ENCODE results near the gene RHBDL3.

DNA sequence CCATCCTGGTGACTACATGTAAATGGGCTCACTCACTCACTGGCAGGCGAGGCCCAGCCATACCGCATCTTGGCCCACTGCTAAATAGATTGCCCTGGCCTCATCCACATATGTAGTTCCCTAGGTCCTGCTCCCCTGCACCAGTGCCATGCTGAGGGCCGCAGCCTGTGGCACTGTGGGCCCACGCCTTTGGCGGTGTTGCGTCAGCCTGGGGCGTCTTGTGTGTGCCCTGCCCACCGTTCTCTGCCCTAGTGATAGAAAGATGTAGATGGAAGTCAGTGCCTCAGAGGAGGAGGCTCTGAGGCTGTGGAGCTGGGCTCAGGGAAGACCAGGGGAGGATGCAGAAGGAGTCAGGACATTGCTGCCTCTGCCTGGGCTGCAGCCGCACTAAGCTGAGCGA is 57.4 kb downstream of the RHBDL3 start:
- TF ChIP-seq, protein P1, sequence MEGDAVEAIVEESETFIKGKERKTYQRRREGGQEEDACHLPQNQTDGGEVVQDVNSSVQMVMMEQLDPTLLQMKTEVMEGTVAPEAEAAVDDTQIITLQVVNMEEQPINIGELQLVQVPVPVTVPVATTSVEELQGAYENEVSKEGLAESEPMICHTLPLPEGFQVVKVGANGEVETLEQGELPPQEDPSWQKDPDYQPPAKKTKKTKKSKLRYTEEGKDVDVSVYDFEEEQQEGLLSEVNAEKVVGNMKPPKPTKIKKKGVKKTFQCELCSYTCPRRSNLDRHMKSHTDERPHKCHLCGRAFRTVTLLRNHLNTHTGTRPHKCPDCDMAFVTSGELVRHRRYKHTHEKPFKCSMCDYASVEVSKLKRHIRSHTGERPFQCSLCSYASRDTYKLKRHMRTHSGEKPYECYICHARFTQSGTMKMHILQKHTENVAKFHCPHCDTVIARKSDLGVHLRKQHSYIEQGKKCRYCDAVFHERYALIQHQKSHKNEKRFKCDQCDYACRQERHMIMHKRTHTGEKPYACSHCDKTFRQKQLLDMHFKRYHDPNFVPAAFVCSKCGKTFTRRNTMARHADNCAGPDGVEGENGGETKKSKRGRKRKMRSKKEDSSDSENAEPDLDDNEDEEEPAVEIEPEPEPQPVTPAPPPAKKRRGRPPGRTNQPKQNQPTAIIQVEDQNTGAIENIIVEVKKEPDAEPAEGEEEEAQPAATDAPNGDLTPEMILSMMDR (IDR thresholded peaks at IDR 0.05; ENCODE audit: low read depth, low read length, missing input control): no peak
- no peak for TF ChIP-seq SP1 (IDR thresholded peaks at IDR 0.05)
- TF ChIP-seq, protein P2, sequence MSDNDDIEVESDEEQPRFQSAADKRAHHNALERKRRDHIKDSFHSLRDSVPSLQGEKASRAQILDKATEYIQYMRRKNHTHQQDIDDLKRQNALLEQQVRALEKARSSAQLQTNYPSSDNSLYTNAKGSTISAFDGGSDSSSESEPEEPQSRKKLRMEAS (IDR thresholded peaks at IDR 0.05): no peak
- TF ChIP-seq, protein P3, sequence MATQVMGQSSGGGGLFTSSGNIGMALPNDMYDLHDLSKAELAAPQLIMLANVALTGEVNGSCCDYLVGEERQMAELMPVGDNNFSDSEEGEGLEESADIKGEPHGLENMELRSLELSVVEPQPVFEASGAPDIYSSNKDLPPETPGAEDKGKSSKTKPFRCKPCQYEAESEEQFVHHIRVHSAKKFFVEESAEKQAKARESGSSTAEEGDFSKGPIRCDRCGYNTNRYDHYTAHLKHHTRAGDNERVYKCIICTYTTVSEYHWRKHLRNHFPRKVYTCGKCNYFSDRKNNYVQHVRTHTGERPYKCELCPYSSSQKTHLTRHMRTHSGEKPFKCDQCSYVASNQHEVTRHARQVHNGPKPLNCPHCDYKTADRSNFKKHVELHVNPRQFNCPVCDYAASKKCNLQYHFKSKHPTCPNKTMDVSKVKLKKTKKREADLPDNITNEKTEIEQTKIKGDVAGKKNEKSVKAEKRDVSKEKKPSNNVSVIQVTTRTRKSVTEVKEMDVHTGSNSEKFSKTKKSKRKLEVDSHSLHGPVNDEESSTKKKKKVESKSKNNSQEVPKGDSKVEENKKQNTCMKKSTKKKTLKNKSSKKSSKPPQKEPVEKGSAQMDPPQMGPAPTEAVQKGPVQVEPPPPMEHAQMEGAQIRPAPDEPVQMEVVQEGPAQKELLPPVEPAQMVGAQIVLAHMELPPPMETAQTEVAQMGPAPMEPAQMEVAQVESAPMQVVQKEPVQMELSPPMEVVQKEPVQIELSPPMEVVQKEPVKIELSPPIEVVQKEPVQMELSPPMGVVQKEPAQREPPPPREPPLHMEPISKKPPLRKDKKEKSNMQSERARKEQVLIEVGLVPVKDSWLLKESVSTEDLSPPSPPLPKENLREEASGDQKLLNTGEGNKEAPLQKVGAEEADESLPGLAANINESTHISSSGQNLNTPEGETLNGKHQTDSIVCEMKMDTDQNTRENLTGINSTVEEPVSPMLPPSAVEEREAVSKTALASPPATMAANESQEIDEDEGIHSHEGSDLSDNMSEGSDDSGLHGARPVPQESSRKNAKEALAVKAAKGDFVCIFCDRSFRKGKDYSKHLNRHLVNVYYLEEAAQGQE (IDR thresholded peaks at IDR 0.05): no peak
- TF ChIP-seq EGR1 (IDR thresholded peaks at IDR 0.05; ENCODE audit: low read depth in 2 of 2): no peak
- no peak for TF ChIP-seq TAF1 (conservative IDR thresholded peaks at IDR 0.05)
- TF ChIP-seq, protein P4, sequence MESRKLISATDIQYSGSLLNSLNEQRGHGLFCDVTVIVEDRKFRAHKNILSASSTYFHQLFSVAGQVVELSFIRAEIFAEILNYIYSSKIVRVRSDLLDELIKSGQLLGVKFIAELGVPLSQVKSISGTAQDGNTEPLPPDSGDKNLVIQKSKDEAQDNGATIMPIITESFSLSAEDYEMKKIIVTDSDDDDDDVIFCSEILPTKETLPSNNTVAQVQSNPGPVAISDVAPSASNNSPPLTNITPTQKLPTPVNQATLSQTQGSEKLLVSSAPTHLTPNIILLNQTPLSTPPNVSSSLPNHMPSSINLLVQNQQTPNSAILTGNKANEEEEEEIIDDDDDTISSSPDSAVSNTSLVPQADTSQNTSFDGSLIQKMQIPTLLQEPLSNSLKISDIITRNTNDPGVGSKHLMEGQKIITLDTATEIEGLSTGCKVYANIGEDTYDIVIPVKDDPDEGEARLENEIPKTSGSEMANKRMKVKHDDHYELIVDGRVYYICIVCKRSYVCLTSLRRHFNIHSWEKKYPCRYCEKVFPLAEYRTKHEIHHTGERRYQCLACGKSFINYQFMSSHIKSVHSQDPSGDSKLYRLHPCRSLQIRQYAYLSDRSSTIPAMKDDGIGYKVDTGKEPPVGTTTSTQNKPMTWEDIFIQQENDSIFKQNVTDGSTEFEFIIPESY (IDR thresholded peaks at IDR 0.05): no peak
- TF ChIP-seq GABPA (IDR thresholded peaks at IDR 0.05 in 1 of 2, conservative IDR thresholded peaks at IDR 0.05 in 1 of 2): no peak
- TF ChIP-seq JUND (IDR thresholded peaks at IDR 0.05): no peak
- no peak for TF ChIP-seq YY1 (IDR thresholded peaks at IDR 0.05)
- TF ChIP-seq RXRA (IDR thresholded peaks at IDR 0.05): no peak
